CD4-positive, alpha-beta T cell treated with Interleukin-1 beta for 1 hour (primary cell): ENCODE measurements around the gene ARHGAP31.
"Not testable (repeated sequence)": the region's sequence is repeated elsewhere in the genome, so short reads cannot be mapped to it uniquely, and the experiment has no call there.

ENCODE experiments used
- DNase-seq, 2 donors: peaks; one replicate each; pipeline ENCODE4 v3.0.0-alpha.2; 2020 to 2022

Gene ARHGAP31

GRCh38 chr3:119320785-119321184 lies 26.6 kb downstream of the ARHGAP31 start:
- DNase-seq: not testable (repeated sequence)

DNA sequence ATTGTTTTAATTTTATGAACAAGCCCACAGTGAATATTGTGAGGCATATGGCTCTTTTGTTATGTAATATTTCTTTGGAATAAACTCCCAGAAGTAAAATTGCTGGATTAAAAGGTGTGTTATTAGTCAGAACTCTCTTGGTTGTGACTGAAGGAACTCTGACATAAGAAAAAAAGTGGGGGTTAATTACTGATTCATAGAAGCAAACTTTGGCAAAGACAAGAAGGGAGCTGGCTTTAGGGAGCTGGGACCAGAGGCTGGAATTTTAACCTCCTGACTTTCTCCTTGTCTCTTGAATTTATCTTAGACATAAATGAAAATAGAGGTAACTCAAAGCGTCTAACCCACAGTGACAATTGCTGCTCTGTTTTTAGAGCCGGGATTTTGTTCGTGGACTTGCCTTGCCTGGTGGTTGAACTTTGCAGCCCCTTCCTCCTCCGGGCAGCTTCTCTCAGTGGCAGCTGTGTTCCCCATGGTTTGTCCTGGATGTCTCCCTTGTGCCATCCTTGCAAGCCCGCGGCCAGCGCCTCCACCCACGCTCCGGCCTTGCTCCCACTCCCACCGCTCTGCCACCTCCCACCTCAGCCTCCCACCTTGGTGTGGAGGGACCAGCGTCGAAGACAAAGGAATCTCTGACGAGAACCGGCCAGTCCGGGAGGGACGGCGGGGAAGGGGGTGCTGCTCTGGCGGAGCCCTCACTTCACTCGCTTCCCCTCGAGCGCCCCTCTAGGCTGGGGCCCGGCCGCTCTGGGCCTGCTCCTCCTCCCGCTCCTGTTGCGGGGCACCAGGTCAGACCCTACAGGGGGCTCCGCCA lies 28.0 kb downstream of the ARHGAP31 start:
- DNase-seq: peak in 1 of 2 donors; percentile 7

GRCh38 chr3:119322835-119323722 lies 28.9 kb downstream of the ARHGAP31 start:
- DNase-seq: peak; percentile 92 to 94

GRCh38 chr3:119323723-119324085 lies 29.5 kb downstream of the ARHGAP31 start:
- DNase-seq: no peak

DNA sequence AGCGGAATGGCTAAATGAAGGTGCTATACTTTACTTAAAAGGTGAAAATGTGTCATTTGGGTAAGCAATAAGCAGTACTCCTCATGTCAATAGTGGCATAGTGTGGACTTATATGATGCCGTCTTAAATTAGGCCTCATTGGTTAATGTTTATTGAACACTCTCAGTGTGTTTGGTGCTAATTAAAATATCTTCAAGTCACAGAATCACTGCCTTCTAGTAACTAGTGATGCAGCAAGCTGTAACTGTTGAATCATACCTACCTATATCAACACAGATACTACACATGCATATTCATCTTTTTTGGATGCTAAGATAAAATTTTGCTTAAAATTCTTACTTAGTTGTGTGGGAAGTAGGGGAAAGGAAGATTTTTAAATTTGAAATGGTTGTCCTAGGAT lies 30.7 kb downstream of the ARHGAP31 start:
- DNase-seq: no peak

GRCh38 chr3:119326976-119327375 lies 32.8 kb downstream of the ARHGAP31 start:
- DNase-seq: no peak

DNA sequence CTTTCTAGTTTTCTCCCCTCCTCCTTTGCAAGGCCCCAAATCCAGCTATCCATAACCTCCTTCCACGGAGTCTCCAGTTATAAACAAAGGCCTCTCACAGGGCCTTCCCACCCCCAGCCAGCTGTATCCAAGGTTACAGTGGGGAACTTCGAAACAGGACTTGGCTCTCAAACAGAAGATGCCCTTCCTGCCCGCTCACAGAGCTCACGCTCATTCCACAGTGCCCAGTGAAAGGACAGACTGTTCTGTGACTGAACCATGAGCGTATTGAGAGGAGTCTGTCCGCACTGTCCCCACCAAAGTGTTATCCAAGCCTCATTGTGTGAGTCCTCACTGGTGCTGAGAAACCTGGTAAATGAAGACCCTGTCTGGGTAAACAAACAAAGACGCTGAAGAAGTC lies 35.4 kb downstream of the ARHGAP31 start:
- no peak for DNase-seq

DNA sequence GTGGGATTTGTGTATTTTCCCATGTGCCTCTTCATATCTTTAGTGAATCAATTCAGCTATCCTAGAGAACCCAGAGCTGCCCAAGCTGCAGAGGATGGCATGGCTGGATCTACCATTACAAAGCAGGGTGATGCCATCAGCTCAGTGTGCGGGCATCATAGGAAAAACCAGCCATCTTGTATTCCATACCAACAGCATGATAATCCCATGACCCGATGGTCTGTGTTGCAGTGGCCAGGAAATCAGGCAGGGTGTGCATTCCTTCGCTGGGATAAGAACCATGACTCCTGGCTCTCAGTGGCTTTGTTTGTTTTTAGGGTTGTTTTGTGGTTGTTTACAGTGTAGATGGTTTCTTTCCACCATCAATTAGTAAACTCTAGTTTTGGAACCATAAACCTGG lies 36.0 kb downstream of the ARHGAP31 start:
- no peak for DNase-seq

GRCh38 chr3:119330858-119331257 lies 36.7 kb downstream of the ARHGAP31 start:
- no peak for DNase-seq

DNA sequence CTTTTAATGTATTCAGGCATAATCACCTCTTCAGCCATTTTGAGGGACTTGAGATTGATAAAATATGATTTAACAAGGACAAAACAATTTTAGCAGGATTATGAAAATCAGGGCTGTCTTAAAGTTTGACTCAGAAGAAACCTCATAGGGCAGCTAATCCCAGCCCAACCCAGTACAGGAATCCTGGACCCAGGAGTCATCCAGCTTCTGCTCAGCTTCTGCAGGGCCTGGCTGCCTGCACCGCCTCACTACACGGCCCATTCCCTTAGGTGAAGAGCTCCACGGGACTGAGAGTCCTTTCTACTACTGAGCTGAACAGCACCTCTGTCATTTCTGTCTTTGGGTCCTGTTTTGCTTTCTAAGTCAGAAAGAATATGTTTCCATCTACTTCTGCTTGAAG lies 37.5 kb downstream of the ARHGAP31 start:
- no peak for DNase-seq

DNA sequence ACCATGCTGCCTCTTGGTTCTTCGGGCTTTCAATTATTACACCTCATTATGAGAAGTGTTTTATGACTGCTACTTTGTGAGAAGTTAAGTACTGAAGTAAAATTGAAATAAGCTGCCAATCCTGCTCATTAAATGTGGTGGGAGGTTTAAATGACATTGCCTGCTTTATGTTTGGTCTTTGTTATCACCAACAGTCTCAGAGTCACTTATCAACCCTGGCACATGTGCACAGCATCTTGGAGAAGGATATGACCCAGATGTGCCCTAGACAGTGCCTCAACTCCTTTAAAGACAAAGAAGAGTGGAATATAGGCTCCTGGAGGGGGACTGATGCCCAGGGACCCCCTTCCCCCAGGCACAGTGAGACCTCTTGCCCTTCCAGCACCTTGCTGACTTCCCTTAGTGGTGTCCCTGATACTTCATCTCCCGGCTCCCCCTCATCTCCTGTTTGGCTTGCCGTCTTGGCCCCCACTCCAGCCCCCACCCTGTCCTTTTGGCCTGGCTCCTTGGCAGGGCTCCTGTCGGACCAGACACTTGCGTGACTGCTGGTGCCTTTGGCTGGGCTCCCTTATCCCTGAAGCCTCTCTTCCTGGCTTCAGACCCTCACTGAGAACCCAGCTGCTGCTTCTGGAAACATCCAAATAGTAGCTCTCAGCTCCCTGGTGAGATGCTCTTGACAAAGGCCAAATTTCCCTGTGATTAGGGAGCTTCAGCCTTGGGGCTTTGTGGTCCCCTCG lies 39.8 kb downstream of the ARHGAP31 start:
- DNase-seq: no peak

- no peak for DNase-seq
Measured at GRCh38 chr3:119336823-119337222, 42.6 kb downstream of the ARHGAP31 start.

GRCh38 chr3:119337407-119337806 lies 43.2 kb downstream of the ARHGAP31 start:
- not testable (repeated sequence) for DNase-seq

GRCh38 chr3:119338754-119339153 lies 44.6 kb downstream of the ARHGAP31 start:
- DNase-seq: no peak

GRCh38 chr3:119340014-119340413 lies 45.8 kb downstream of the ARHGAP31 start:
- DNase-seq: no peak

DNA sequence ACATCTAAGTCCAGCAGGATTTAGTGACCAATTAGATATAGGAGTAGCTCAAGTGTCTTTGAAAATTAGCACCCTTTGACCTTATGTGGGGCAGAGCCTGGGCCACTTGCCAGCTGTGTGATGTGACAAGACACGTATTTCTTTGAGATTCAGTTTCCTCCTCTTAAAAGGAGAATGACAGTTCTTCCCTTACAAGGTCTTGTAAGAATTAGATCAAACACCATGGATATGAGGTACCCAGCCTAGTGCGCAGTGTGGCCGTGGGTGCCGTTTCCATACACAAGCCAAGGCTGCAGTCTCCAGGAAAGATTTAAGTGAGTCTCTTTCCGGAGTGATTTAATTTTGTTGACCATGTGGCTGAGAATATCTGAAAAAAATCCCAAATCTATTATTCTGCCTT lies 46.3 kb downstream of the ARHGAP31 start:
- no peak for DNase-seq

DNA sequence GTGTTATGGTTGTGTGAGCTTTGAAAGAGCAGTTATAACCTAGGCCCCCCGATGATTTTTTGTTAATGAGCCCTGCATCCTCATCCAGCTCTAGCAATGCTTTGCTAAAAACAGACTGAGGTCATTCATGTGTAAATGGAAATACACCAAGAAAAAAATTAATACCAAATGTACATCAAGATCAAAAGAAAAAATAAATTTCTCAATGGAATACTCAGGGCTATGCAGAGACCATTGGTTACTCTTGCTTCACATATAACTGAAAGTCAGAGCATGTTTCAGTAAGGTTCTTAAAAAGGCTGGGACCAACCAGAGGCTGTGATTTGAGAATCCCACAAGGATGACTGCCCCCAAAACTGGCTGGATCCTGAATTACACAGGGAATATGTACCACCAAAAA lies 48.0 kb downstream of the ARHGAP31 start:
- DNase-seq: no peak

DNA sequence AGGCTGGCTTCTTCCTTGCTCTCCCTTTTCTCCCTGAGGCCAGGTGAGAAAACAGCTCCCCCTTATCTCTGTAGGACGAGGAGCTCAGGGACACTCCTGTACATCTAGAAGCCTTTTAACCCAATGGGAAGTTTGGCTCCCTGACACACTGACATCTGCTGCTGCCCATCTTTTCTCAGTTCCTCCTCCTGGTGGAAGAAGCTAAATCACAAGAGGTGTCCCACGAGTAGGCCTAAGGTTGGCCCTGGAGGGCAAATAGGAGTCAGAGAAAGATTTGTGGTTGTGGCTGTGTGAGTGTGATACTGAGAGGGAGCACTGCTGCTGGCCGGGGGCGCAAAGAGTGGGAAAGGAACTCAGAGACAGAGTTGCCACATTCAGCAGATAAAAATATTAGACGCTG lies 49.5 kb downstream of the ARHGAP31 start:
- peak in 1 of 2 donors; percentile 16 for DNase-seq

GRCh38 chr3:119346076-119346496 lies 51.9 kb downstream of the ARHGAP31 start:
- DNase-seq: no peak

DNA sequence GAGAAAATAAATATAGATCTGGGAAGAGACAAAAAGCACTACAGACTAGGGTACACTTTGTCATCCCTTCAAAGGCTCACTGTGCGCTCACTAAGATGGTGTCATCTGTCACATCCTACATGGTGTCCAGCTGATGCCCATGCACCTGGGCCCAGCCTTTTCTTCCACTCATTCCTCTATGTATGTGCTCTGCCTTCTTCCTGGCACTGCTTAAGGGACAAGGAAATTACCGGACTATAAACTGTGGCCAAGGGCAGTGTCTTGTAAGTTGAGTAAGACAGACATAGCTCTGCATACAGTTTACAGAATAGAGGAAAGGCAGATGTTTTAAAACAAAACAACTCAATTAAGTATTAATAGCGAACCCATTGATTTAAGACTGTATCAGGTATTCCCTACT lies 52.9 kb downstream of the ARHGAP31 start:
- no peak for DNase-seq

- no peak for DNase-seq
Measured at GRCh38 chr3:119349354-119350041, 55.3 kb downstream of the ARHGAP31 start.

- no peak for DNase-seq
Measured at GRCh38 chr3:119350114-119350513, 55.9 kb downstream of the ARHGAP31 start.

- DNase-seq: no peak
Measured at GRCh38 chr3:119351581-119351980, 57.4 kb downstream of the ARHGAP31 start.
